Activated naive CD4-positive, alpha-beta T cell treated with anti-CD3 and anti-CD28 coated beads, Interleukin-2, amount 50 U/mL, for 72 hours (primary cell): ENCODE results near the gene MIPEP. TPM values are rescaled to one million over a fixed set of nuclear protein-coding genes. Genes with fewer than 3 reads are reported as not detected.

ENCODE experiments used
- ATAC-seq, 2 donors: fragments of 150-1000 bp; cut with Tn5 transposase; 2 replicates each; pipeline ENCODE4 v1.10.0; 2021; ENCODE audit warnings: mild to moderate bottlenecking in 2 of 2, moderate library complexity in 2 of 2
- DNase-seq, 2 donors: peaks; one replicate each; pipeline ENCODE4 v3.0.0; 2021 to 2022; ENCODE audit warnings: low spot score in 2 of 2
- H3K27ac Mint-ChIP-seq, 2 donors: one replicate each; pipeline ENCODE4 v1.8.0; 2022; ENCODE audit warnings: mild to moderate bottlenecking in 2 of 2, mixed read lengths in 2 of 2
- H3K36me3 Mint-ChIP-seq, 2 donors: one replicate each; pipeline ENCODE4 v1.8.0; 2022; ENCODE audit warnings: mixed read lengths in 2 of 2
- H3K9me3 Mint-ChIP-seq, 2 donors: one replicate each; pipeline ENCODE4 v1.8.0; 2022; ENCODE audit warnings: mixed read lengths in 2 of 2
- total RNA-seq, 2 donors: library from RNA; stranded (reverse); gene quantifications; one replicate each; pipeline ENCODE4 v1.2.3, GENCODE V29; 2022

Gene MIPEP
- total RNA-seq: 10 to 100 TPM in 1 of 2 donors, 1 to 10 TPM in 1; 4.2 to 17.1 TPM

GRCh38 chr13:23888658-23889614 lies at the start of gene MIPEP:
Gene MIPEP (minus strand): TSS chr13:23889400. CDS start chr13:23889320, 80 bp downstream.
- Mint-ChIP-seq H3K27ac (peak within 1 kb of the TSS; percentile 84 to 87), H3K36me3 (no peaks in the 10 kb centered on the region), H3K9me3 (no peaks in the 10 kb centered on the region)
- DNase-seq: peak; percentile 89 to 91
- peak; percentile 96 to 97 for ATAC-seq

- H3K9me3 Mint-ChIP-seq: peaks cover 0 to 5% of the 10 kb centered on the region in 2 donors
- H3K27ac Mint-ChIP-seq: no peak overlapping the region
- DNase-seq: no peak
- H3K36me3 Mint-ChIP-seq: peaks cover 4 to 5% of the 10 kb centered on the region in 2 donors
- ATAC-seq: no peak
Measured at GRCh38 chr13:23934520-23934919, 45.3 kb upstream of the MIPEP start.

- DNase-seq: no peak
- Mint-ChIP-seq H3K36me3 (no peaks in the 10 kb centered on the region), H3K9me3 (no peaks in the 10 kb centered on the region), H3K27ac (no peak overlapping the region)
- peak in 1 of 2 donors; percentile 61 for ATAC-seq
Measured at GRCh38 chr13:23928985-23929384, 39.8 kb upstream of the MIPEP start.

- Mint-ChIP-seq H3K27ac (no peak overlapping the region), H3K9me3 (no peaks in the 10 kb centered on the region), H3K36me3 (no peaks in the 10 kb centered on the region)
- DNase-seq (no peak), ATAC-seq (no peak)
Measured at GRCh38 chr13:23923031-23923430, 33.8 kb upstream of the MIPEP start.

- ATAC-seq (no peak), DNase-seq (no peak)
- Mint-ChIP-seq H3K36me3 (no peaks in the 10 kb centered on the region), H3K27ac (no peak overlapping the region), H3K9me3 (no peaks in the 10 kb centered on the region)
Measured at GRCh38 chr13:23922005-23922932, 33.1 kb upstream of the MIPEP start.

- ATAC-seq: peak in 1 of 2 donors; percentile 18
- Mint-ChIP-seq H3K36me3 (no peaks in the 10 kb centered on the region), H3K27ac (no peak overlapping the region)
Measured at GRCh38 chr13:23921451-23921888, 32.3 kb upstream of the MIPEP start.

GRCh38 chr13:23919006-23919405 lies 29.8 kb upstream of the MIPEP start:
- no peak for DNase-seq
- H3K9me3 Mint-ChIP-seq: no peaks in the 10 kb centered on the region
- H3K36me3 Mint-ChIP-seq: no peaks in the 10 kb centered on the region
- H3K27ac Mint-ChIP-seq: no peak overlapping the region
- ATAC-seq: no peak

More at GRCh38 chr13:23921451-23921888, 32.3 kb upstream of the MIPEP start:
- no peaks in the 10 kb centered on the region for H3K9me3 Mint-ChIP-seq
- DNase-seq: peak in 1 of 2 donors; percentile 46

GRCh38 chr13:23918208-23918607 lies 29.0 kb upstream of the MIPEP start:
- no peak for ATAC-seq
- no peaks in the 10 kb centered on the region for H3K9me3 Mint-ChIP-seq
- DNase-seq: no peak

GRCh38 chr13:23915308-23915707 lies 26.1 kb upstream of the MIPEP start:
- no peak overlapping the region for H3K27ac Mint-ChIP-seq
- no peak for DNase-seq
- no peak for ATAC-seq
- H3K36me3 Mint-ChIP-seq: no peaks in the 10 kb centered on the region
- H3K9me3 Mint-ChIP-seq: no peaks in the 10 kb centered on the region

More at GRCh38 chr13:23918208-23918607, 29.0 kb upstream of the MIPEP start:
- no peak overlapping the region for H3K27ac Mint-ChIP-seq
- no peaks in the 10 kb centered on the region for H3K36me3 Mint-ChIP-seq

- ATAC-seq (no peak), DNase-seq (no peak)
- Mint-ChIP-seq H3K36me3 (no peaks in the 10 kb centered on the region), H3K27ac (no peak overlapping the region), H3K9me3 (no peaks in the 10 kb centered on the region)
Measured at GRCh38 chr13:23912469-23912868, 23.3 kb upstream of the MIPEP start.

- peaks cover 0 to 2% of the 10 kb centered on the region in 2 donors for H3K36me3 Mint-ChIP-seq
- ATAC-seq: no peak
- H3K9me3 Mint-ChIP-seq: no peaks in the 10 kb centered on the region
Measured at GRCh38 chr13:23909606-23910005, 20.4 kb upstream of the MIPEP start.

GRCh38 chr13:23905766-23906165 lies 16.6 kb upstream of the MIPEP start:
- Mint-ChIP-seq H3K9me3 (no peaks in the 10 kb centered on the region), H3K36me3 (peaks cover 0 to 5% of the 10 kb centered on the region in 2 donors), H3K27ac (no peak overlapping the region)
- no peak for ATAC-seq
- DNase-seq: no peak

More at GRCh38 chr13:23909606-23910005, 20.4 kb upstream of the MIPEP start:
- DNase-seq: no peak
- H3K27ac Mint-ChIP-seq: no peak overlapping the region

GRCh38 chr13:23903906-23904280 lies 14.7 kb upstream of the MIPEP start:
- no peak for DNase-seq
- Mint-ChIP-seq H3K9me3 (no peaks in the 10 kb centered on the region), H3K27ac (no peak overlapping the region), H3K36me3 (peaks cover 0 to 5% of the 10 kb centered on the region in 2 donors)
- ATAC-seq: no peak

GRCh38 chr13:23902975-23903905 lies 14.0 kb upstream of the MIPEP start:
- no peaks in the 10 kb centered on the region for H3K9me3 Mint-ChIP-seq

GRCh38 chr13:23901365-23901764 lies 12.2 kb upstream of the MIPEP start:
- ATAC-seq (peak; percentile 24 to 64), DNase-seq (no peak)
- Mint-ChIP-seq H3K36me3 (peaks cover 0 to 5% of the 10 kb centered on the region in 2 donors), H3K27ac (no peak overlapping the region), H3K9me3 (no peaks in the 10 kb centered on the region)

More at GRCh38 chr13:23902975-23903905, 14.0 kb upstream of the MIPEP start:
- H3K27ac Mint-ChIP-seq: no peak overlapping the region
- peak in 1 of 2 donors; percentile 26 for ATAC-seq
- H3K36me3 Mint-ChIP-seq: peaks cover 0 to 5% of the 10 kb centered on the region in 2 donors
- DNase-seq: no peak

- Mint-ChIP-seq H3K27ac (no peak overlapping the region), H3K9me3 (no peaks in the 10 kb centered on the region), H3K36me3 (peaks cover 0 to 2% of the 10 kb centered on the region in 2 donors)
- DNase-seq (no peak), ATAC-seq (peak in 1 of 2 donors; percentile 44)
Measured at GRCh38 chr13:23899555-23899954, 10.4 kb upstream of the MIPEP start.
